H9 (cell line): ENCODE results near the gene DTHD1. TPM values are rescaled to one million over a fixed set of nuclear protein-coding genes. Genes with fewer than 3 reads are reported as not detected.
A peak's percentile ranks its signal among the peaks of the same experiment; 100 is the strongest.

Experiments used
- DNase-seq: peaks from one replicate; pipeline ENCODE4 v3.0.0-alpha.2; 2017
- H2AFZ ChIP-seq: one replicate; pipeline ENCODE4 v1.6.1; 2013; ENCODE audit warnings: mild to moderate bottlenecking, low read length, control low read depth, moderate library complexity
- H2AK5ac ChIP-seq: 2 replicates; pipeline ENCODE4 v1.6.1; 2013; ENCODE audit warnings: low read length, control low read depth, mixed read lengths; ENCODE audit not compliant: insufficient read length
- H2BK120ac ChIP-seq: one replicate; pipeline ENCODE4 v1.6.1; 2013; ENCODE audit warnings: low read depth, mild to moderate bottlenecking, low read length, control low read depth, inconsistent platforms; ENCODE audit not compliant: poor library complexity, severe bottlenecking
- H2BK12ac ChIP-seq: 2 replicates; pipeline ENCODE4 v1.6.1; 2013; ENCODE audit warnings: low read length, control low read depth, mixed read lengths, low read depth; ENCODE audit not compliant: insufficient read length
- H2BK15ac ChIP-seq: 2 replicates; pipeline ENCODE4 v1.6.1; 2013; ENCODE audit warnings: low read depth, low read length, control low read depth
- H2BK20ac ChIP-seq: one replicate; pipeline ENCODE4 v1.6.1; 2013; ENCODE audit warnings: low read depth, mild to moderate bottlenecking, low read length, control low read depth, inconsistent platforms; ENCODE audit not compliant: poor library complexity, severe bottlenecking
- H2BK5ac ChIP-seq: 2 replicates; pipeline ENCODE4 v1.6.1; 2013; ENCODE audit warnings: low read length, control low read depth, mixed read lengths; ENCODE audit not compliant: insufficient read length
- H3K14ac ChIP-seq: 2 replicates; pipeline ENCODE4 v1.6.1; 2013; ENCODE audit warnings: low read length, control low read depth; ENCODE audit not compliant: insufficient read depth
- H3K18ac ChIP-seq: 2 replicates; pipeline ENCODE4 v1.6.1; 2013; ENCODE audit warnings: low read depth, mild to moderate bottlenecking, mixed read lengths, low read length, control low read depth; ENCODE audit not compliant: insufficient read length
- H3K23ac ChIP-seq: 2 replicates; pipeline ENCODE4 v1.6.1; 2013; ENCODE audit warnings: low read length, control low read depth, mixed read lengths, low read depth; ENCODE audit not compliant: insufficient read length
- H3K23me2 ChIP-seq: 2 replicates; pipeline ENCODE4 v1.6.1; 2013; ENCODE audit warnings: low read depth, mild to moderate bottlenecking, mixed read lengths, low read length, control low read depth; ENCODE audit not compliant: insufficient read length, poor library complexity, severe bottlenecking
- H3K27ac ChIP-seq: 2 replicates; pipeline ENCODE4 v1.5.1; 2013; ENCODE audit warnings: low read length, control low read depth, mixed read lengths, low read depth; ENCODE audit not compliant: insufficient read length
- H3K27me3 ChIP-seq: 2 replicates; pipeline ENCODE4 v1.6.1; 2013; ENCODE audit warnings: low read length, control low read depth, inconsistent platforms; ENCODE audit not compliant: insufficient read depth
- H3K4ac ChIP-seq: 2 replicates; pipeline ENCODE4 v1.6.1; 2013; ENCODE audit warnings: low read depth, mild to moderate bottlenecking, control low read depth, inconsistent platforms, low read length, moderate library complexity
- H3K4me1 ChIP-seq: 2 replicates; pipeline ENCODE4 v1.6.1; 2013; ENCODE audit warnings: low read length, control low read depth, inconsistent platforms; ENCODE audit not compliant: insufficient read depth
- H3K4me2 ChIP-seq: 2 replicates; pipeline ENCODE4 v1.6.1; 2013; ENCODE audit warnings: low read length, control low read depth, mixed read lengths; ENCODE audit not compliant: insufficient read length, insufficient read depth
- H3K56ac ChIP-seq: 2 replicates; pipeline ENCODE4 v1.6.1; 2013; ENCODE audit warnings: low read depth, mild to moderate bottlenecking, mixed read lengths, low read length, control low read depth; ENCODE audit not compliant: insufficient read length
- H3K79me1 ChIP-seq: 2 replicates; pipeline ENCODE4 v1.6.1; 2013; ENCODE audit warnings: low read depth, mild to moderate bottlenecking, moderate library complexity, low read length, control low read depth, inconsistent platforms; ENCODE audit not compliant: insufficient read depth, poor library complexity, severe bottlenecking
- H3K79me2 ChIP-seq: 2 replicates; pipeline ENCODE4 v1.6.1; 2013; ENCODE audit warnings: low read length, control low read depth, inconsistent platforms; ENCODE audit not compliant: insufficient read depth
- H3K9ac ChIP-seq: 2 replicates; pipeline ENCODE4 v1.6.1; 2013; ENCODE audit warnings: low read length, control low read depth, mixed read lengths; ENCODE audit not compliant: insufficient read length; ENCODE audit errors: extremely low read depth
- H3K9me3 ChIP-seq: one replicate; pipeline ENCODE4 v1.6.1; 2013; ENCODE audit warnings: low read depth, low read length, inconsistent platforms; ENCODE audit not compliant: control insufficient read depth
- H3T11ph ChIP-seq: one replicate; pipeline ENCODE4 v1.6.1; 2013; ENCODE audit warnings: mild to moderate bottlenecking, low read length, control low read depth, inconsistent platforms
- H4K20me1 ChIP-seq: one replicate; pipeline ENCODE4 v1.6.1; 2013; ENCODE audit not compliant: control insufficient read depth, insufficient read length, insufficient read depth
- H4K5ac ChIP-seq: 2 replicates; pipeline ENCODE4 v1.6.1; 2013; ENCODE audit warnings: low read depth, mild to moderate bottlenecking, mixed read lengths, low read length, control low read depth; ENCODE audit not compliant: insufficient read length
- H4K8ac ChIP-seq: replicated peaks from 2 replicates; pipeline ENCODE4 v1.6.1; 2013; ENCODE audit warnings: low read length, control low read depth, mixed read lengths, low read depth; ENCODE audit not compliant: insufficient read length
- H4K91ac ChIP-seq: 2 replicates; pipeline ENCODE4 v1.6.1; 2013; ENCODE audit warnings: low read depth, mild to moderate bottlenecking, moderate library complexity, mixed read lengths, low read length, control low read depth; ENCODE audit not compliant: insufficient read length
- H3K27ac Mint-ChIP-seq, 3 experiments: 2 replicates in 2 of 3; 3 replicates in 1 of 3; pipeline ENCODE4 v1.8.0; 2020 to 2021; ENCODE audit warnings: mixed read lengths in 3 of 3, mild to moderate bottlenecking in 1 of 3, moderate library complexity in 1 of 3
- H3K27me3 Mint-ChIP-seq: 2 replicates; pipeline ENCODE4 v1.8.0; 2021; ENCODE audit warnings: low read depth, mild to moderate bottlenecking, moderate library complexity, mixed read lengths
- H3K36me3 Mint-ChIP-seq, 3 experiments: 2 replicates in 2 of 3; 3 replicates in 1 of 3; pipeline ENCODE4 v1.8.0; 2020 to 2021; ENCODE audit warnings: low read depth in 3 of 3, mixed read lengths in 3 of 3; ENCODE audit not compliant: insufficient read depth in 1 of 3
- H3K4me1 Mint-ChIP-seq, 2 experiments: 2 replicates each; pipeline ENCODE4 v1.8.0; 2020; ENCODE audit warnings: mixed read lengths in 2 of 2
- H3K4me3 Mint-ChIP-seq, 2 experiments: 2 replicates in 1 of 2; 3 replicates in 1 of 2; pipeline ENCODE4 v1.8.0; 2020 to 2021; ENCODE audit warnings: mild to moderate bottlenecking in 2 of 2, mixed read lengths in 2 of 2, moderate library complexity in 1 of 2
- H3K9me3 Mint-ChIP-seq, 2 experiments: 2 replicates in 1 of 2; 3 replicates in 1 of 2; pipeline ENCODE4 v1.8.0; 2020; ENCODE audit warnings: mild to moderate bottlenecking in 2 of 2, mixed read lengths in 2 of 2, moderate library complexity in 1 of 2
- CTCF ChIP-seq: fragments of 200-600 bp; sonication (generic); conservative IDR thresholded peaks from 3 replicates; pipeline ENCODE4 v1.8.0; 2021; ENCODE audit warnings: antibody characterized with exemption, mild to moderate bottlenecking
- WGBS: extraction: QIAGEN DNeasy Blood & Tissue Kit; methylation state at CpG from one replicate; pipeline ENCODE4 v1.1.7; 2013; ENCODE audit warnings: missing lambda C conversion rate, low lambda C conversion rate, mixed read lengths; ENCODE audit not compliant: insufficient read length; ENCODE audit errors: extremely low coverage; 5-methylcytosine and 5-hydroxymethylcytosine counted together
- total RNA-seq: library from RNA; stranded (reverse); gene quantifications from 2 replicates; pipeline ENCODE4 v1.2.1, GENCODE V29; 2021

DTHD1 gene
- total RNA-seq, 1 experiment from 2014 or later = not detected

- no peak for TF ChIP-seq CTCF
- no peak overlapping the region for H2BK20ac ChIP-seq
- H3K79me2 ChIP-seq = no peaks in the 10 kb centered on the region
- H3T11ph ChIP-seq = no peak overlapping the region
- no peaks in the 10 kb centered on the region for H3K27me3 ChIP-seq
- H2BK15ac ChIP-seq = no peak overlapping the region
- no peak overlapping the region for H3K27ac ChIP-seq
- H3K4me2 ChIP-seq = no peak overlapping the region
- H3K18ac ChIP-seq = no peak overlapping the region
- H2BK5ac ChIP-seq = no peak overlapping the region
- H3K23me2 ChIP-seq = no peaks in the 10 kb centered on the region
- no CpG with 5 or more reads among the region's 6 CpGs for WGBS
- no peak overlapping the region for H3K14ac ChIP-seq
- Mint-ChIP-seq H3K4me1 (peaks cover 6% of the 10 kb centered on the region in 2 experiments), H3K4me3 (no peak overlapping the region), H3K36me3 (no peaks in the 10 kb centered on the region), H3K27ac (peak overlapping the region in 1 of 3 experiments; percentile 35; a peak in 1 of 7 replicates), H3K27me3 (no peaks in the 10 kb centered on the region), H3K9me3 (no peaks in the 10 kb centered on the region)
- no peak for DNase-seq
- no peak overlapping the region for H4K91ac ChIP-seq
- H3K9me3 ChIP-seq = no peaks in the 10 kb centered on the region
- no peaks in the 10 kb centered on the region for H3K4me1 ChIP-seq
- H2BK120ac ChIP-seq = no peak overlapping the region
- H2BK12ac ChIP-seq = no peak overlapping the region
- no peak overlapping the region for H3K9ac ChIP-seq
- H2AFZ ChIP-seq = no peak overlapping the region
- H4K20me1 ChIP-seq = no peaks in the 10 kb centered on the region
- H3K79me1 ChIP-seq = no peaks in the 10 kb centered on the region
- no peak overlapping the region for H4K5ac ChIP-seq
- H3K56ac ChIP-seq = no peak overlapping the region
- H2AK5ac ChIP-seq = no peak overlapping the region
- H3K4ac ChIP-seq = no peak overlapping the region
- H3K23ac ChIP-seq = no peak overlapping the region
- no peak overlapping the region for H4K8ac ChIP-seq
Measured at GRCh38 chr4:36333303-36333877, 52.0 kb downstream of the DTHD1 start.
